COLO829 (cell line): ENCODE measurements around the gene LIMCH1.
"Not testable (repeated sequence)": the region's sequence is repeated elsewhere in the genome, so short reads cannot be mapped to it uniquely, and the experiment has no call there.

Source experiments
- DNase-seq: peaks from one replicate; pipeline ENCODE4 v3.0.0; 2012; ENCODE audit warnings: low spot score

Gene LIMCH1

GRCh38 chr4:41644915-41645295, 106.9 kb downstream of the LIMCH1 start:
- no peak for DNase-seq

DNA sequence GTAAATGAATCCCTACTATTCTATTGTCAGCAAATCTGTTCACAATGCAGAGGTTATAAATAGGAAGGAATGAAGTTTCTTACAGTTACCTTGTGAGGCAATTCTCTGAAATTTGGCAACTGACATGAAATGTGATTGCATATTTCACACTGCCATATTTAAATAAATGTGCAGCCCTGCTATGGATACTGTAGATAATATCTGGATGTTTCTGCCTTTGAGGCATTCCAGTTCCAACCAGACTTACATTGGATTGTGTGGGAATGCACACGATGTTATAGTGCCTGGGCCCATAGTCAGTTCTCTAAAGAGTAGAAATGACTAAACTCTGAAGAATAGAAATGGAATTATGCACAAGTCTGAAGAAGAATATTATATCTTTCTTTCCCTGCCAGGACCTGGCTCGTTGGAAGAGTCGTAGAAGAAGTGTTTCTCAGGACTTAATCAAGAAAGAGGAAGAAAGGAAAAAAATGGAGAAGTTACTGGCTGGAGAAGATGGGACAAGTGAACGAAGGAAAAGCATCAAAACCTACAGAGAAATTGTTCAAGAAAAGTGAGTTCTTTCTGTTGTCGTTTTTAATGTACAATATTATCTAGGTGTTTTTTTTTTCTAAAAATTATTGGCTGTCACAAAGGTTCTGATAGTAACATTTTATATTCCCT, 107.9 kb downstream of the LIMCH1 start:
- DNase-seq: no peak

DNA sequence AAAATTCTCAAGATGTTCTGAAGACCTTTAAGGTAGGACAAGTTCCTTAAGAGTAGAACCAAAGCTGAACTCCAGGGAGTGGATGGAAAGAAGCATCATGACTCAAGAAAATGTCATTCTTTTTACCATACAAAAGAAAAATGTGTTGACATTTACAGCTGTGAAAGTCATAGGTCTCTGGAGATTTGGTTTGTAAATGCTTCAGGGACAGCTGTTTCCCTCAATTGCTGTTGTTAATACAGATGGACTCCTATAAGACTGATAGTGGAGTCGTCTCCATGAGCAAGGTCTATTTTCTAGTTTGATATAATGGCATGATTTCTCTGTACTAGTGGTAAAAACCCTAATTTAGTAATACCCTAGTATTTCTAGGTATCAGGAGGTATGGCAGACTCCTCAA, 108.9 kb downstream of the LIMCH1 start:
- no peak for DNase-seq

DNA sequence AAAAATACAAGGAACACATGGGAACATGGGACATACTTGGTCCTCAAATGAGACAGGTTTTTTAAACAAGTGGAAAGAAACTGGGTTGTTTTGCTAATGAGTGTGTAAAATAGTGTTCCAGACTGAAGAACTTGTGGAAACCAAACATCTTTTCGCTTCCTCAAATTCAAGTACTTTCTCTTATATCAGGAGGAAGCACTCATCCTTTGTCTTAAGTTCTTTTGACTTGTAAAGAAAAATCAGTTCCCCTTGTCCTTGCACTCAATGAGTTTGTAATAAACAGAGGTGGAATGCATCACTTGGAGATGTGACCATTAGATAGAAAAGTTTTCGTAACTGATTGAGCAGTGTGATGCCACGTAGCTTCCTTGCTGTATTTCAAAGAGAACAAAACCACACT, 109.4 kb downstream of the LIMCH1 start:
- no peak for DNase-seq

- not testable (repeated sequence) for DNase-seq
These were observed 113.2 kb downstream of the LIMCH1 start for GRCh38 chr4:41651150-41651549.

GRCh38 chr4:41652971-41653370, 115.0 kb downstream of the LIMCH1 start:
- no peak for DNase-seq

DNA sequence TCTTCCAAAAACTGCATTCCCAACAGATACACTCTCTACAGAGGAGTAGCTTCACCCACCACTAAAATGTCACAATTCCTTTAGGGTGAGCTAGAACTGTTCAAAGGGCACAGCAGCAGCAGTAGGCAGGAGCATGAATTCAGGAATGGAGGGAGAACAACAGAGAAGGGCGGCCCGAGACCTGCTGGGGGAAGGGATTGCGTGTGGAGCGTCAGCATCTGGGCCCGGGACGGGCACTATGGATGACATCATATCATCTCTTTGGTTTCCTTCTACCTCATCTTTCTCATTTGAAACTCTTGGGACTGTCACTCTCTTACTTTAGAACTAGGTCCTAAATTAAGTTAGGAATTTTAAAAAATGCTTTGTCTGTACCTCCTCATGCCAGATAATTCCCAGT, 115.6 kb downstream of the LIMCH1 start:
- DNase-seq: no peak

DNA sequence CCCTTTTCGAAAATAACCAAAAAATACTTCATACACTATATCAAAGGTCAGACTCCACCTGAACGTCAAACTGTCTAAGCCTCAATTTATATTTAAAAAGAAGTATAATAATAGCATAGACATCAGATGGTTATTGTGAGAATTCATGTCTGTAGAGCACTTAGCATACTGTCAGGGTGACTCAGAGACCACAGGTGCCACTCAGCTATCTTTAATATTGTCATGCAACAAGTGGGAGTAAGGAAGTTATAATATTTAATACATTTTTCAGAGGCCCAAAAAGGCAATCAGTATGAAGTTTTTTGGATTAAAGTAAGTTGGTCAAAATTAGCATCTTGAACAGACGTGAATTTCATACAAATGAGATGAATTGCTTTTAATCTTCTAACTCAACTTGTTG, 117.2 kb downstream of the LIMCH1 start:
- no peak for DNase-seq

GRCh38 chr4:41656106-41656505, 118.1 kb downstream of the LIMCH1 start:
- DNase-seq: no peak

GRCh38 chr4:41656572-41657520, 118.9 kb downstream of the LIMCH1 start:
- DNase-seq: no peak

DNA sequence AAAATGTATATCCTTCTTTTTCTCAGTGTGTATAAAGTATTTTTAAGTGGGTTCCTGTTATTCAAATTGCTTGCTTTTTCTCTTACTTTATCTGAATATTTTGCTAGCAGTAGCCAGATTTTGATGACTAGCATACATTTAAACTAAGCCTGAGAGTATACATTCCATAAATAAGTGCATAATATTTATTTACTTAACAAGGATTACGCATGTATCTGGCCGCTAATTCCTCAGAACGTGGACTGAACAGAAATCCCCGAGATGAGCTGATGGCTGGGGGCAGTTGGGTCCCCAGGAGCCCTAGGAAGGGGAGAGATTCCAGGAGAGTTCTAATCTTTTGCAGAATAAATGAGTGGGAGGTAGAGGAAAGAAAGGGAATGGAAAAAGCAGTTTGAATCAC, 119.6 kb downstream of the LIMCH1 start:
- no peak for DNase-seq

DNA sequence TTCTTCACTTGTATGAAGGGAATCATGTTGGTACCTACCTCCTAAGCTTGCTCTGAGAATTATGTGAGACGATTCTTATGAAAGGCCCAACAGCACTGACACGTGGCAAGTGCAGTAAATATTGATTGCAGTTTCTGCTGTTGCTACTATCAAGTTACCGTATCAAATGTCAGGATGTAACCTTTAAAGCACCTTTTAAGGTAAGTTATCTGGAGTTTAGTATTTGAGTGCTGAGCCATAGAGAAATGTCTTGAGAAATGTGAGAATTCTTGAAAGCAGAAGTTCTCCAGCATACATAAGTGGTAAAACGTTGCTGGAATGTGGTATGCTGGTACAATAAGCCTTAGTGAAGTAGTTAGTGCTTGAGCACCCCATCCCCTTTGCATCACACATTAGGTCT, 120.2 kb downstream of the LIMCH1 start:
- no peak for DNase-seq

DNA sequence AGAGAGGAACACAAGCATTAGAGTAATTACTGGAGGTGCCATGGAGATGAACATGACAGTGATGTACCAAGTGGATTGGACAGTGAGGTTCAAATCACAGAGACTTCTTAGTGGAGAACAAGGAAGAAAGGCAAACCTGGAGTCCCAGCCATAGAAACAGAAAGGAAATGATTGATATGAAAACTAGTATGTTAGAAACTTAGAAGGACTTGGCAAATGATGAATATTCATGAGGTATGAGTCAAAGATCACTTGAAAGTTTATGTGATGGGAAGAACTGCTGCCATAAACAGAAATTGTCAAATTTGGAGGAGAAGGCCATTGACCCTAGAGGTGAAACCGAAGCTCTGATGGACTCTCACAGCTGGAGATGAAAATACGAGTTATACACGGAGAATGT, 122.4 kb downstream of the LIMCH1 start:
- peak; percentile 17 for DNase-seq

- peak; percentile 42 for DNase-seq
These were observed 123.6 kb downstream of the LIMCH1 start for GRCh38 chr4:41661442-41662076.

DNA sequence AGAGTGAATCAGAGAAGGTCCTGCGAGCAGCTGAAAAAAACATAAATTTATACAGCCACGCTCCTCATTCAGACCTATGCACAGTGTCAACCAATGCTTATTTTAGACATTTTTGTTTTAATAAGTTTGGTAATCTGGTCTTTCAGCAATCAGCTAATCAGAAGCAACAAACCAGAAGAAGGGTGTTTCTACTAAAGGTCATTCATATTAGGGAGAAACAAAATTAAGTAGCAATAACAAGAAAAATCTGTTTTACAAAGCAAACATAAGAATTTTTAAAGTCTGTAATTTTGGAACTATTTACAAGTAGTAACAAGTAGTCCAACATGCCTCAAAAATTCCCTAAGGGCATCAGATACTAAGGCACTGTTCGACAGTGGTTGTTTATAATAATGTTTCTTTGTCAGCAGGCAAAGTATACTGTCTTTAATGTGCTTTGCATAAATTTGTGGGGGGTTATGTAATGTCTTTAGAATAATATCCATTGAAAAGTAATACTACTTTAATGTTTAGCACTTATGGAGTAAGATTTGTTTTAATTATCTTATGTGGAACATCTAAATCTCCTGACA, 127.8 kb downstream of the LIMCH1 start:
- DNase-seq: peak; percentile 22

DNA sequence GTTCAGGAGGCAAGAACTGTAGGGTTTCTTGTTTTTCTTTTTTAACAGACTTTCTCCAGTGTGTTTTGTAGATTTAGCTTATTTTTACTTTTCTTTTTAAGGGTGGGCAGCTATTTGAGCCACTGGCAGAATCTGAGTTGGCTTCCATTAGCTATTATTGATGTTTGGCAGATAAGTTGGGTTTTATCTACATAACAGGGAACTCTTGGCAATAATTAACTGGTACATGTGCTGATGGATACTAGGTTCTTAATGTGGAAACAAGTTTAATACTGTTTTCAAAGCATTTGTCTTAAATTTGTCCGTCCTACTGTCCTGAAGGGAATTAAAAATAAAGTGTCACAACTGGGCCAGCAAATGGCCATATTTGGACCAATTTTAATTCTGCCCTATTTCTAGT, 130.1 kb downstream of the LIMCH1 start:
- DNase-seq: no peak

DNA sequence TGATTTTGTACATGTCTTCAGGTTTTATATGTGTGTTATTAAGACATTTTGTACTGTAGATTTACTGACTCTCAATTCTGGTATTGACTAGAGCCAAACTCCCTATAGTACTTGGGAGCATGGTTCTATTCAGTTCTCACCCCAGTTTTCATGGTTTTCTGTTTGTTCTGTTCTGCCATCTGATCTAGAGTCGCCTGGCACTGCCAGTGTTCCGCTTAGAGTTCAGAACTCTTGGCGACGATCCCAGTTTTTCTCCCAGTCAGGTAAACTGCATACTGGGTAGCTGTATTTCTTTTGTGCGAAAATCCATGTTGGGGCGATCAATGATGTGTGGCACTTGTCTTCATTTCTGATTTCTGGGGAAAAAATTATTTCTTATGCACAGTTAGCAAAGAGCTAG, 132.6 kb downstream of the LIMCH1 start:
- no peak for DNase-seq

- no peak for DNase-seq
These were observed 133.0 kb downstream of the LIMCH1 start for GRCh38 chr4:41670982-41671381.

GRCh38 chr4:41678086-41678816, 140.3 kb downstream of the LIMCH1 start:
- DNase-seq: no peak

- peak; percentile 35 for DNase-seq
These were observed 141.0 kb downstream of the LIMCH1 start for GRCh38 chr4:41678951-41679350.

DNA sequence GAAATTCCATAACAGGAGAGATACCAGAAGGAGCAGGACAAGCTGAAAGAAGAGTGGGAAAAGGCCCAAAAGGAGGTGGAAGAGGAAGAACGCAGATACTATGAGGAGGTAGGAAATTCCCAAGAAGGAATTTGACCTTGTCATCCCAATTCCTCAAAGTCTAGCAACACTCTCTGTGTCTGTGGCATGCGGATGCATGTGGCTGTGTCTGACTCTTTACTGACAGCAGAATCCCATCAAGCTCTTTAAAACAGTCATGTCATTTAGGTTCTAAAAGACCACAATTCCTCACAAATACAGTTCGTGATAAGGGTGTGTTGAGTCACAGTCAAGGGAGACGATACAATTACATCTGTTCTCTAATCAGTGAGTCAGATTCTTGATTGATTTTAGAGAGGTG, 142.0 kb downstream of the LIMCH1 start:
- no peak for DNase-seq

- DNase-seq: no peak
These were observed 143.1 kb downstream of the LIMCH1 start for GRCh38 chr4:41681054-41681453.
